NCI-H1694 (cell line): Measurements from ENCODE around the gene PHACTR4.
"Not testable (repeated sequence)": the region's sequence is repeated elsewhere in the genome, so short reads cannot be mapped to it uniquely, and the experiment has no call there.

Source experiments
- DNase-seq: peaks from one replicate; lab custom pipeline; 2025; lab: John Stamatoyannopoulos, UW

PHACTR4 gene

GRCh38 chr1:28525002-28525642, 155.6 kb downstream of the PHACTR4 start:
- DNase-seq: not testable (repeated sequence)

- DNase-seq: no peak
These were observed 157.3 kb downstream of the PHACTR4 start for GRCh38 chr1:28526886-28527285.

- no peak for DNase-seq
These were observed 160.9 kb downstream of the PHACTR4 start for GRCh38 chr1:28530456-28530855.

- no peak for DNase-seq
These were observed 165.1 kb downstream of the PHACTR4 start for GRCh38 chr1:28534671-28535070.

GRCh38 chr1:28535180-28535579, 165.6 kb downstream of the PHACTR4 start:
- no peak for DNase-seq

GRCh38 chr1:28537457-28538199, 168.1 kb downstream of the PHACTR4 start:
- peak; percentile 41 for DNase-seq

GRCh38 chr1:28538286-28538685, 168.7 kb downstream of the PHACTR4 start:
- no peak for DNase-seq

- DNase-seq: no peak
These were observed 171.1 kb downstream of the PHACTR4 start for GRCh38 chr1:28540651-28541050.

GRCh38 chr1:28541414-28542015, 172.0 kb downstream of the PHACTR4 start:
- not testable (repeated sequence) for DNase-seq

- no peak for DNase-seq
These were observed 175.7 kb downstream of the PHACTR4 start for GRCh38 chr1:28545246-28545628.

- no peak for DNase-seq
These were observed 178.8 kb downstream of the PHACTR4 start for GRCh38 chr1:28548318-28548717.
